Testis (tissue), 2 donors: Measurements from ENCODE around the gene CYB561.

Experiments used
- POLR2A ChIP-seq: fragments of 450-650 bp; IDR thresholded peaks from one replicate; pipeline ENCODE4 v1.6.1; 2017; ENCODE audit warnings: antibody characterized with exemption, mild to moderate bottlenecking, moderate library complexity
- TF ChIP-seq, protein P1 (sequence below), 3 experiments: fragments of 450-650 bp in 2 of 3; fragments of 200-600 bp in 1 of 3; sonication (generic) in 1 of 3; IDR thresholded peaks; one replicate each; pipeline ENCODE4 v1.5.1; 2016 to 2019; ENCODE audit warnings: antibody characterized with exemption in 3 of 3, mild to moderate bottlenecking in 2 of 3, moderate library complexity in 1 of 3

DNA sequence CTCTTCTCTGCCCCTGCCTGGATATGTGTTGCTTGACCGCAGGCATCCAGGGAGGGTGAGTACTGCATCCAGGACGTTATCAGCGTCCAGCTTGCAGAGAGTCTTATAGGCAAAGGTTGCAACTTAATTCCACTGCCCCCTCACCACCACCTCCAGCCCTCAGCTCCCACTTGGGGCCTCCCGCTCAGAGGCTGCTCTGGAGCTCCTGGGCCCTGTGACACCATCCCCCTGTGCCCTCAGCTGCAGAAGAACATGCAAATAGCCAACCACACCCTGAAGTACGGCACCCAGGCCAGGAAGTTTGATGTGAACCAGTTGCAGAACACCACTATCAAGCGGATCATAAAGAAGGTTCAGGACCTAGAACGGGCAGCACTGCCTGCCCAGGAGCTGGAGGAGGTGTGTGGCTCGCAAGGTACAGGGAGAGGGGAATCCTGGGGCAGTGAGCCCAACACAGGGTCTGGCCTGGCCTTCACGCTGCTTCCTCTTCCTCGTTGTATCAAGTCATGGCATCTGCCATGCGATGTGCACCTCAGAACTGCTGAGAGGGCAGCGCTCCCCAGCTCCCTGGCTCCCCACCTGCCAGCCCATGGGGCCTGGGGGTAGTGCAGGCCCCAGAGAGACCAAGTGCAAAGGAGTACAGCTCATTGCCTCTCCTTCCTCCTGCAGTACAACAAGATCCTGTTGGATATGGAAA lies 40.4 kb upstream of the CYB561 start:
- TF ChIP-seq, protein P1, sequence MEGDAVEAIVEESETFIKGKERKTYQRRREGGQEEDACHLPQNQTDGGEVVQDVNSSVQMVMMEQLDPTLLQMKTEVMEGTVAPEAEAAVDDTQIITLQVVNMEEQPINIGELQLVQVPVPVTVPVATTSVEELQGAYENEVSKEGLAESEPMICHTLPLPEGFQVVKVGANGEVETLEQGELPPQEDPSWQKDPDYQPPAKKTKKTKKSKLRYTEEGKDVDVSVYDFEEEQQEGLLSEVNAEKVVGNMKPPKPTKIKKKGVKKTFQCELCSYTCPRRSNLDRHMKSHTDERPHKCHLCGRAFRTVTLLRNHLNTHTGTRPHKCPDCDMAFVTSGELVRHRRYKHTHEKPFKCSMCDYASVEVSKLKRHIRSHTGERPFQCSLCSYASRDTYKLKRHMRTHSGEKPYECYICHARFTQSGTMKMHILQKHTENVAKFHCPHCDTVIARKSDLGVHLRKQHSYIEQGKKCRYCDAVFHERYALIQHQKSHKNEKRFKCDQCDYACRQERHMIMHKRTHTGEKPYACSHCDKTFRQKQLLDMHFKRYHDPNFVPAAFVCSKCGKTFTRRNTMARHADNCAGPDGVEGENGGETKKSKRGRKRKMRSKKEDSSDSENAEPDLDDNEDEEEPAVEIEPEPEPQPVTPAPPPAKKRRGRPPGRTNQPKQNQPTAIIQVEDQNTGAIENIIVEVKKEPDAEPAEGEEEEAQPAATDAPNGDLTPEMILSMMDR (IDR thresholded peaks at IDR 0.05), result no peak
- no peak for TF ChIP-seq POLR2A
